HG03159 (cell line): ENCODE results near the gene VEGFB.
A peak's percentile ranks its signal among the peaks of the same experiment; 100 is the strongest.

ENCODE experiments used
- ATAC-seq: cut with Tn5 transposase; IDR thresholded peaks from one replicate; pipeline ENCODE4 v1.9.1; 2021; ENCODE audit warnings: mild to moderate bottlenecking, moderate library complexity; ENCODE audit not compliant: unreplicated experiment

The VEGFB gene

GRCh38 chr11:64210301-64211020 lies 23.9 kb upstream of the VEGFB start:
- no peak for ATAC-seq

- no peak for ATAC-seq
Observed at GRCh38 chr11:64211181-64211872, 23.1 kb upstream of the VEGFB start.

GRCh38 chr11:64216879-64217278 lies 17.5 kb upstream of the VEGFB start:
- ATAC-seq: no peak

- ATAC-seq: no peak
Observed at GRCh38 chr11:64218628-64219353, 15.6 kb upstream of the VEGFB start.

- no peak for ATAC-seq
Observed at GRCh38 chr11:64219354-64219684, 15.1 kb upstream of the VEGFB start.

GRCh38 chr11:64219755-64220154 lies 14.6 kb upstream of the VEGFB start:
- ATAC-seq: no peak

GRCh38 chr11:64220271-64220670 lies 14.1 kb upstream of the VEGFB start:
- ATAC-seq: no peak

GRCh38 chr11:64220798-64221197 lies 13.6 kb upstream of the VEGFB start:
- no peak for ATAC-seq

- ATAC-seq: no peak
Observed at GRCh38 chr11:64222651-64223000, 11.8 kb upstream of the VEGFB start.

- ATAC-seq: no peak
Observed at GRCh38 chr11:64223001-64223651, 11.3 kb upstream of the VEGFB start.

- no peak for ATAC-seq
Observed at GRCh38 chr11:64224151-64224890, 10.1 kb upstream of the VEGFB start.

- no peak for ATAC-seq
Observed at GRCh38 chr11:64224891-64225607, 9.3 kb upstream of the VEGFB start.

GRCh38 chr11:64225608-64226506 lies 8.5 kb upstream of the VEGFB start, which contains the start of the genes NUDT22 and TRPT1:
TSS of gene NUDT22 (plus strand) at chr11:64226274. CDS start at chr11:64226653, 379 bp downstream.
TSS of gene TRPT1 (minus strand) at chr11:64226186. CDS start at chr11:64225860, 326 bp downstream.
- peak; percentile 51 for ATAC-seq

GRCh38 chr11:64226507-64227051 lies 7.8 kb upstream of the VEGFB start:
- ATAC-seq: peak; percentile 29

- ATAC-seq: no peak
Observed at GRCh38 chr11:64227405-64227956, 6.9 kb upstream of the VEGFB start.

- no peak for ATAC-seq
Observed at GRCh38 chr11:64229090-64229743, 5.2 kb upstream of the VEGFB start.

GRCh38 chr11:64229744-64230170 lies 4.6 kb upstream of the VEGFB start:
- no peak for ATAC-seq
